ENCODE results near the gene SPZ1.
"Not testable (repeated sequence)": the region's sequence is repeated elsewhere in the genome, so short reads cannot be mapped to it uniquely, and the experiment has no call there.

The SPZ1 gene, protein sequence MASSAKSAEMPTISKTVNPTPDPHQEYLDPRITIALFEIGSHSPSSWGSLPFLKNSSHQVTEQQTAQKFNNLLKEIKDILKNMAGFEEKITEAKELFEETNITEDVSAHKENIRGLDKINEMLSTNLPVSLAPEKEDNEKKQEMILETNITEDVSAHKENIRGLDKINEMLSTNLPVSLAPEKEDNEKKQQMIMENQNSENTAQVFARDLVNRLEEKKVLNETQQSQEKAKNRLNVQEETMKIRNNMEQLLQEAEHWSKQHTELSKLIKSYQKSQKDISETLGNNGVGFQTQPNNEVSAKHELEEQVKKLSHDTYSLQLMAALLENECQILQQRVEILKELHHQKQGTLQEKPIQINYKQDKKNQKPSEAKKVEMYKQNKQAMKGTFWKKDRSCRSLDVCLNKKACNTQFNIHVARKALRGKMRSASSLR

DNA sequence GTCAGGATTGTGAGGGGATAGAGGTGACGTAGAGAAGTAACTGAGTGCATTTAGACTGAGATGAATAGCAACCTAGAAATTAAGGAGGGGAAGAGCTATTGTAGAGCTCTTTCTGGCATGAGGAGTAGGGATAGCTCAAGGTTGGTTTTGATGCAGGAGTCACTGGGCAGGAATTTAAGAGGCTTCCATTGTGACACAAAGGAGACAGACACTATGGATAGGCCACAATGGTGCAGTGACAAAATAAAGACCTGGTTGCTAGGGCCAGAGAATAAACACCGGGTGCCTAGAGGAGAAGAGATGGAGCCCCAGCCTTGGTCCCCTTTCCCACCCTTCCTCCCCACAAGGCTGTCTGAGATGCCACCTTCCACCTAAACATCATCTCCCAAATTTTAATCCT lies at the start of gene SPZ1:
Gene SPZ1 (plus strand): TSS at position 301 of the 400 bp plus-strand sequence. CDS start 214 bp downstream, outside the sequence.
- no peak for DNase-seq (ENCODE audit: low read depth)

DNA sequence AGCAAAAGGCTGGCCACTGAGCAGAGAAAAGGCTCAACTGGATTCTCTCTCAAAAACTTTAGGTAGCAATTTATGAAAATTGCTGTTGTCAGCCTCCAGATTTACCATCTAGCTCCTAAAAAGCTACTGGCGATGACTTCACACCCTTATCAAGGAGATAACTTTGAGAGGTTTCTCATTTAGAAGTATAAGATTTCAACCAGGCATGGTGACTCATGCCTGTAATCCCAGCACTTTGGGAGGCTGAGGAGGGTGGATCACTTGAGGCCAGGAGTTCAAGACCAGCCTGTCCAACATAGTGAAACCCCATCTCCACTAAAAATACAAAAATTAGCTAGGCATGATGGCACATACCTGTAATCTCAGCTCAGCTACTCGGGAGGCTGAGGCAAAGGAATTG lies 49.3 kb upstream of the SPZ1 start:
- DNase-seq (ENCODE audit: low read depth), result not testable (repeated sequence)

DNA sequence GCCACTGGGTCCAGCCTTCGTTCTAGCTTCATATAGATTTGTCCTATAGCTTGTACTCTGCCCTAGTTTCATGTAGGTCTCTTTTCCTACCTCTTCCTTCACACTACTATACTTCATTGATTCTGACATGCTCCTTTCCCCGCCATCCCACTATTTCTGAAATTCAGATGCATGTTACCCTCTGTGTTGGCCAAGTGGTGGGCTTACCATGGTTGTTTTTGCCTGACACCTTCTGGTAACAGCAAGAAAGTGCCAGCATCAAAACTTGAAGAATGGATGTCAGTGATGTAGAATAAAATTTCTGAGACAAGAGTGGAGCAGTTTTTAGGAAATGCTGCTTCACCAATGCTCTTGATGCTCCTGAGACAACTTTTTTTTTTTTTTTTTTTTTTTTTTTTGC lies 44.5 kb upstream of the SPZ1 start:
- DNase-seq (ENCODE audit: low read depth), result no peak

DNA sequence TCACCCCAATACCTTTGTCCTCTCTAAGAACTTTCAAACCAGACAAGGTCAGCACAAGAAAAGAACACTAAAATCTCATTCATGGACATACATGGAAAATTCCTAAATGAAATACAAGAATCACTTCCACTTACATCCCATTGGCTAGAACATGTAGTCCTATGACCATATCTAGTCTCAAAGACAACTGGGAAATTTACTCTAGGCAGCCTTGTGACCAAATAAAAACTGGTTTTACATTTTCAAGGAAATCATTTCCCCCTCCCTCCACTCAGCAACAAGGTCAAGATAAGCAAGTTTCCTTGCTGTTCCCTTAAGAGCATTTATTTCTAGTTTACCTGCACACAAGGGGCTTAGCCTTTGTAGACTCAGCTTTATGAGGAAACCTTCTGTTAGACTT lies 43.6 kb upstream of the SPZ1 start:
- no peak for DNase-seq (ENCODE audit: low read depth)

DNA sequence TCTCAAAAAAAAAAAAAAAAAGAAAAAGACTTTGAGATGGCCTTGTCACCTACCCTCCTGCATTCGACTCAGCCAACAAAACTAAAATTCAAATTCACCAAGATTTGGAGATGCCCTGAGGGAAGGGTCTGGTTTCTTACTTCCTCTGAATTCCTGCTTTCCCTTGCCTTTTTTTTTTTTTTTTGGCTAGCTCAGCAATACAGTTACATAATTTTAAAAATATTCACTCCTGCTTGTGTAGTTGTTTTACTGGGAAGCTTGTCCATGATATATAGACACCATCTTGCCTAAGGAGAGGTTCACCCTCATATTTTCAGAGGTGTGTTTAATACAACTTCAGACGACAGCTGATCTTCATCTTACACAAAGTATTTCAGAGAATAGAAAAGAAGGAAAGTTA lies 42.6 kb upstream of the SPZ1 start:
- no peak for DNase-seq (ENCODE audit: low read depth)

DNA sequence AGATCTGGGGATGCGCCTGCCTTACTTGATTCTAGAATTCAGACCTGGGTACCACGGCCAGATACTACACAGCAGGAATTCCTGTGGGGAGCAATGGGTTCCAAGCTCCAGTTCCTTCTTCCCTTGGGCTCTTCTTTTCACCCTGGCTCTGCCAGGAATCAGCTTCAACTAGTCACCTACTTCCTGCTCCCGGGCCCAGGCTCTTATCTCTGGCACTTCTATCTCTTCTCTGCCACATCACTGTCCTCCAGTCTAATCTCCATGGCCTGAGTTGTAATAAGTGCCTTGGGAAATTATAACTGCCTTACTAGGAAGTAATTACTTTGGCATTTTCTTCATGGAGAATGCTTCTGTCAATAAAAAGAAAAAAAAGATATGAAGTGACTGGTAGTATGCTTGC lies 37.7 kb upstream of the SPZ1 start:
- DNase-seq (ENCODE audit: low read depth), result no peak

DNA sequence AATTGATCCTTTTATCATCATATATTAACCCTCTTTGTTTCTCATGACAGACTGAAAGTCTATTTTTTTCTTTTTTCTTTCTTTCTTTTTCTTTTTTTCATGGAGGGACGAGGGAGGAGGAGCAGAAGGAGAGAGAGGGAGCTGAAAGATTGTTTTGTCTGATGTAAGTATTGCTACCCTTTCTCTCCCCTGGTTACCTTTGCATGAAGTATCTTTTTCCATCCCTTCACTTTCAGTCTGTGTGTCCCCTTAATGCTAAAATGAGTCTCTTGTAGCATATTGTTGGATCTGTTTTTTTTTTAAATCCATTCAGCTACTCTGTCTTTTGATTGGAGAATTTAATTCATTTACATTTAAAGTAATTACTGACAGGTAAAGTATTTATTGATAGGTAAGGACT lies 36.4 kb upstream of the SPZ1 start:
- no peak for DNase-seq (ENCODE audit: low read depth)

DNA sequence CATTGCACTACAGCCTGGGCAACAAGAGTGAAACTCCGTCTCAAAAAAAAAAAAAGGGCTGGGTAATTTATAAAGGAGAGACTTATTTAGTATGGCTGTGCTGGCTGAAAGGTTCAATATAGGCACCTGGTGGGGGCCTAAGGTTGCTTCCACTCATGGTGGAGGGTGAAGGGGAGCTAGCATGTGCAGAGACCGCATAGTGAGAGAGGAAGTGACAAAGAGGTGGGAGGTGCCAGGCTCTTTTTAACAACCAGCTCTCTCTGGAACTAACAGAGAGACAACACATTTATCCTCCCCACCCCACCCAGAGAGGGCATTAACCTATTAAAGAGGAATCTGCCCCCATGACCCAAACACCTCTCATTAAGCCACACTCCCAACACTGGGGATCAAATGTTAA lies 35.1 kb upstream of the SPZ1 start:
- no peak for DNase-seq (ENCODE audit: low read depth)

DNA sequence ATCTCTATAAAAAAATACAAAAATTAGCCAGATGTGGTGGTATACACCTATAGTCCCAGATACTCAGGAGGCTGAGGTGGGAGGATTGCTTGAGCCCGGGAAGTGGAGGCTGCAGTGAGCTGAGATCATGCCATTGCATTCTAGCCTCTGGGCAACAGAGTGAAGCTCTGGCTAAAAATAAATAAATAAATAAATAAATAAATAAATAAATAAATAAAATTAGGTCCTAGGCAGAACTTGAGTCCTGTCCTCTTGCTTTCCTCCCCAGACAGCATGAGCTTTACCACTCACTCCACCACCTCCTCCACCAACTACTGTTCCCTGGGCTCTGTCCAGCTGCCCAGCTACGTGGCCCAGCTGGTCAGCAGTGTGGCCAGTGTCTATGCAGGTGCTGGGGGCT lies 31.6 kb upstream of the SPZ1 start:
- no peak for DNase-seq (ENCODE audit: low read depth)

DNA sequence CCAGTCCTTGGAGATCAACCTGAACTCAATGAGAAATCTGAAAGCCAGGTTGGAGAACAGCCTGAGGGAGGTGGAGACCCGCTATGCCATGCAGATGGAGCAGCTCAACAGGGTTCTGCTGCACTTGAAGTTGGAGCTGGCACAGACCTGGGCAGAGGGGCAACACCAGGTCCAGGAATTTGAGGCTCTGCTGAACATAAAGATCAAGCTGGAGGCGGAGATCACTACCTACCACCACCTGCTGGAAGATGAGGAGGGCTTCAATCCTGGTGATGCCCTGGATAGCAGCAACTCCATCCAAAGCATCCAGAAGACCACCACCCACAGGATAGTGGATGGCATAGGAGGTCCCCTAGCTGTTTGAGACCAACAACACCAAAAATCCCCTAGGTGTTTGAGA lies 30.5 kb upstream of the SPZ1 start:
- DNase-seq (ENCODE audit: low read depth), result no peak

DNA sequence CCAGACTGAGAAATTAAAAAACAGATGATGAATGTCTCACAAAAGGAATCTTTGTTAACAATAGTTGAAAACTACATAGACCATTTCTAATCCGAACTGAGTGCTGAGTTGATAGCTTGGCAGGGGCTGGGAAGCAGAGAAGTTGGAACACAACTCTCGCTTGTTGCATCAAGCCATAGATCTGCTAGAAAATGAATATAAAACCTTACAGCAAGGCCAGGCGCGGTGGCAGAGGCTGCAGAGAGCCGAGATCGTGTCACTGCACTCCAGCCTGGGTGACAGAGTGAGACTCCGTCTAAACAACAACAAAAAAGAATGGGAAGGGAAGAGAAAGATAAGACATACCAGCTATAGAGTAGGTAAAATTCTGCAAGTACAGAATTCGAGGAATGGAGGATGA lies 28.0 kb upstream of the SPZ1 start:
- DNase-seq (ENCODE audit: low read depth), result no peak

DNA sequence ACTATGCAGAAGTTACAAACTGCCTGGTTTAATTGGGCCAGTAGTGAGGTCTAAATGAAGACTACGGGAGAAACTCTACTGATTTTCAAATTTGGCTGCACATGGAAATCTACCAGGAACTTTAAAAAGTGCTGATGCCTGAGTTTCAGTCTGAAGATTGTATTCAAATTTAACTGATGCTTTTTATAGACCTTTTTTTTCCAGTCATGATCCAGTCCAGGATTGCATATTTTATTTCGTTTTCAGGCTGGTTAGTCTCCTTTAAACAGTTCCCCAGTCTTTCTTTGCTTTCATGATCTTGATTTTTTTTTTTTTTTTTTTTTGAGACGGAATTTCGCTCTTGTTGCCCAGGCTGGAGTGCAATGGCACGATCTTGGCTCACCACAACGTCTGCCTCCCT lies 23.7 kb upstream of the SPZ1 start:
- no peak for DNase-seq (ENCODE audit: low read depth)

DNA sequence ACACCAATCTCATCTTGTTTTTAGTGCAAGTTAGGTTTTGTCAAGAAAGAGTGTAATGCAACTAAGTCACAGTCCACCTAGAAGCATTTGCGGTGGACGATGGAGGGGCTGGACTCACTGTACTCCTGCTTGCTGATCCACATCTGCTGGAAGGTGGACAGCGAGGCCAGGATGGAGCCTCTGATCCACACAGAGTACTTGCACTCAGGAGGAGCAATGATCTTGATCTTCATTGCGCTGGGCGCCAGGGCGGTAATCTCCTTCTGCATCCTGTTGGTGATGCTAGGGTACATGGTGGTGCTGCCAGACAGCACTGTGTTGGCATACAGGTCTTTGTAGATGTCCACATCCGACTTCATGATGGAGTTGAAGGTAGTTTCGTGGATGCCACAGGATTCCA lies 20.2 kb upstream of the SPZ1 start:
- no peak for DNase-seq (ENCODE audit: low read depth)

DNA sequence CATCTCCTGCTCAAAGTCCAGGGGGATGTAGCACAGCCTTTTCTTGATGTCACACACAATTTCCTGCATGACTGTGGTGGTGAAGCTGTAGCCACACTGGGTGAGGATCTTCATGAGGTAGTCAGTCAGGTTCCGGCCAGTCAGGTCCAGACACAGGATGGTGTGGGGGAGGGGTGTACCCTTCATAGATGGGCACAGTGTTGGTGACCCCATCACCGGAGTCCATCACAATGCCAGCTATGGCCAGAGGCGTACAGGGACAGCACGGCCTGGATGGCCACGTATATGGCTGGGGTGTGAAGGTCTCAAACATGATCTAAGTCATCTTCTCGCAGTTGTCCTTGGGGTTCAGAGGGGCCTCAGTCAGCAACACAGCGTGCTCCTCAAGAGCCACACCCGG lies 19.7 kb upstream of the SPZ1 start:
- no peak for DNase-seq (ENCODE audit: low read depth)

DNA sequence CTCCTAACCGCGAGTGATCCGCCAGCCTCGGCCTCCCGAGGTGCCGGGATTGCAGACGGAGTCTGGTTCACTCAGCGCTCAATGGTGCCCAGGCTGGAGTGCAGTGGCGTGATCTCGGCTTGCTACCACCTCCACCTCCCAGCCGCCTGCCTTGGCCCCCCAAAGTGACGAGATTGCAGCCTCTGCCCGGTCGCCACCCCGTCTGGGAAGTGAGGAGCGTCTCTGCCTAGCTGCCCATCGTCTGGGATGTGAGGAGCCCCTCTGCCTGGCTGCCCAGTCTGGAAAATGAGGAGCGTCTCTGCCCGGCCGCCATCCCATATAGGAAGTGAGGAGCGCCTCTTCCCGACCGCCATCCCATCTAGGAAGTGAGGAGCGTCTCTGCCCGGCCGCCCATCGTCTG lies 19.0 kb upstream of the SPZ1 start:
- DNase-seq (ENCODE audit: low read depth), result not testable (repeated sequence)

DNA sequence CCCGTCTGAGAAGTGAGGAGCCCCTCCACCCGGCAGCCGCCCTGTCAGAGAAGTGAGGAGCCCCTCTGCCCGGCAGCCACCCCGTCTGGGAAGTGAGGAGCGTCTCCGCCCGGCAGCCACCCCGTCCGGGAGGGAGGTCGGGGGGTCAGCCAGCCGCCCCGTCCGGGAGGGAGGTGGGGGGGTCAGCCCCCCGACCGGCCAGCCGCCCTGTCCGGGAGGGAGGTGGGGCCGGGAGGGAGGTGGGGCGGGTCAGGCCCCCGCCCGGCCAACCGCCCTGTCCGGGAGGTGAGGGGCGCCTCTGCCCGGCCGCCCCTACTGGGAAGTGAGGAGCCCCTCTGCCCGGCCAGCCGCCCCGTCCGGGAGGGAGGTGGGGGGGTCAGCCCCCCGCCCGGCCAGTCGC lies 18.5 kb upstream of the SPZ1 start:
- not testable (repeated sequence) for DNase-seq (ENCODE audit: low read depth)

DNA sequence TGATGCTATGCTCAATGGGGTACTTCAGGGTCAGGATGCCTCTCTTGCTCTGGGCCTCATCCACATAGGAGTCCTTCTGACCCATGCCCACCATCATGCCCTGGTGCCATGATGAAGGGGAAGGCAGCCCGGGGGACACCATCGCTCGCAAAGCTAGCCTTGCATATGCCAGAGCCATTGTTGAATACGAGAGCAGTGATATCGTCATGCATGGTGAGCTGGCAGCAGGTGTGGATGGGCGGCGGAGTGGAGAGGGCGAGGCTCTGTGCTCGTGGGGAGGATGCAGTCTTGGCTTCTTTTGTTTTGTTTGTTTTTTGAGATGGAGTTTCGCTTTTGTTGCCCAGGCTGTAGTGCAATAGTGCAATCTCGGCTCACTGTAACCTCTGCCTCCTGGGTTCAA lies 17.2 kb upstream of the SPZ1 start:
- no peak for DNase-seq (ENCODE audit: low read depth)

DNA sequence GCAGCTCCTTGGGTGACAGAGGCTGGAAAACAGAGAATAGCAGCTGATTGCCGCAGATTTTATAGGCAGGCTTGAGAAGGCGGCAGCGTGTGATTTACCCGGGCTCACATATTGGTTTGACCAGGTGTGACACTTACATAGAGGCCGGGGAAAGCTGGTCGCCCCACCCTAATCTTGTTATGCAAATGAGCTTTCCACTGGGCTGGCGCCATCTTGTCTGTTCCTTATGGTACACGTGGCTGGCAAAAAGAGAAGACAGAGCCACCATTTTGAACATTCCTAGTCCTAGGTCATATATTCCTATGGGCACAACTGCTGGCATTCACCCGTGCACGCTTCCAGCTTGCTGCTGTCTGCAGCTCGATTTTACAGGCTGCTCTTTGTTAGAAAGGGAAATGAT lies 11.3 kb upstream of the SPZ1 start:
- DNase-seq (ENCODE audit: low read depth), result no peak

DNA sequence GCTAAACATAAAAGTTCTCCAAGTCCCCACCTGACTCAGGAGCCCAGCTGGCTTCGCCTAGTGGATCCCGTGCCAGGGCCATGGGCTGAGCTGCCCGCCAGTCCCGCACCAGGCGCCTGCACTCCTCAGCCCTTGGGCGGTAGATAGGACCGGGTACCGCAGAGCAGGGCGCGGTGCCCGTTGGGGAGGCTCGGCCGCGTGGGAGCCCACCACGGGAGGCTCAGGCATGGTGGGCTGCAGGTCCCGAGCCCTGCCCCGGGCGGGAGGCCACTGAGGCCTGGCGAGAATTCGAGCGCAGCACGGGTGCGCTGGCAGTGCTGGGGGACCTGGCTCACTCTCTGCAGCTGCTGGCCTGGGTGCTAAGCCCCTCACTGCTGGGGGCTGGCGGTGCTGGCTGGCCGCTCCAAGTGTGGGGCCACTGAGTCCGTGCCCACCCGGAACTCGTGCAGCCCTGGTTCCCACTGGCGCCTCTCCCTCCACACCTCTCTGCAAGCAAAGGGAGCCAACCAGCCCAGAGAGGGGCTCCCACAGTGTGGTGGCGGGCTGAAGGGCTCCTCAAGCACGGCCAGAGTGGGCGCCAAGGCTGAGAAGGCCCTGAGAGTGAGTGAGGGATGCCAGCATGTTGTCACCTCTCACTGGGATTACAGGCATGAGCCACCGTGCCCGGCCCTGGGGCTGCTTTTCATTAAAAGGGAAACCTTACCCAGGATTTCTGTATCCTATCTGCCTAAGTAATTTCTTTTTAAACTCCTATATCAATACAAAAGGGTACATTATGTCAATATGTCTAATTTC lies 9.7 kb upstream of the SPZ1 start:
- DNase-seq (ENCODE audit: low read depth), result no peak

DNA sequence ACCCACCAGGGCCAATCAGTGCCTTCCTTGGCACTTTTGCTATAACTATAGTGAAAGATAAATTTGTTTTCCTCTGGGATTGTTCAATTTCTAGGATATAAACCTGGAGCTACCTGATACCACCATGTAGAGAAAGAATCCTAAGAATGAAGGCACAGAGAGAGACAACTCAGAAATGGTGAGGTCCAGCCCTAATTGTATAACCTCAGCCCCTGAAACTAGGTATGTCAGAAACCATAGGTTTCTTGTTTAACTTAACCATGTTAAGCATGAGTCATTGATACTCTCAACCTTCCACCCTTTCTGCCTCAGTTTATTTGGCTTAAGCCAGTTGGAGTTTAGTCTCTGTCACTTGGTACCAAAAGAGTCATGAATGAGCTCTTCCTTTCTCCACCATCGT lies 4.6 kb upstream of the SPZ1 start:
- no peak for DNase-seq (ENCODE audit: low read depth)

DNA sequence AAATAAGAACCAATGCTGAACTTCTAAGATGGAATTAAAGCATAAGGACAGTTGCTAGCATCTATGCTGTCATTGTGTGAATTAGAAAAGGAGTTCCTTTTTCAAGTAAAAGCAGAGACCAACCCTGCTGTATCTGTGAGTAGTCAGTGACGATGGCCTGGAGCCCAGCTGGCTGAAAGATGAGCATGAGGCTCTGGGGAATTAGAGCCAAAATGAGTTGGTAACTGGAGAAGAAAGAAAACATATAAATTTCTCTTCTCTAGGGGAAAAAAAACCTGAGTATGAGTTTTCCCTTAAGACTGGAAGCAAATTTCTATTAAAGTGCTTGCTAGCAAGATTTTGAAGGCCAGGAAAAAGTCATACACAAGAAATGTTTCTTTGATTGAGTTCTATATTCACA lies 1.6 kb upstream of the SPZ1 start:
- DNase-seq (ENCODE audit: low read depth), result no peak

DNA sequence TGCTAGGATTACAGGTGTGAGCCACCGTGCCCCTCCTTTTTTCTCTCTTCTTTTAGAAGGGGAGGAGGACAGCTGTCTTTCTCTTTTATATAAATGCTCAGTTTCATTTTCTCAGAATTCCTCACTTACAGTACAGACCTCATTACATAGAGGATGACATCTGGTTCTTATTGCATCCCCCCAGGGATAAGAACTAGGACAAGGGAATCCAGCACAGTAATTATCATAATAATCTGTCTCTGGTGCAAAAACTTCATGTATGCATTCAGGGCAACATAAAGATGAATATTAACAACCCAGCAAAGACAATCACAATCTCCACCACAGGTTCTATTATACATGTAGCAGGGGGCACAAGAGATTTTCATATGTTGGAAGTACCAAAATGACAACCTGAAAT lies 5.1 kb downstream of the SPZ1 start:
- DNase-seq (ENCODE audit: low read depth), result no peak

DNA sequence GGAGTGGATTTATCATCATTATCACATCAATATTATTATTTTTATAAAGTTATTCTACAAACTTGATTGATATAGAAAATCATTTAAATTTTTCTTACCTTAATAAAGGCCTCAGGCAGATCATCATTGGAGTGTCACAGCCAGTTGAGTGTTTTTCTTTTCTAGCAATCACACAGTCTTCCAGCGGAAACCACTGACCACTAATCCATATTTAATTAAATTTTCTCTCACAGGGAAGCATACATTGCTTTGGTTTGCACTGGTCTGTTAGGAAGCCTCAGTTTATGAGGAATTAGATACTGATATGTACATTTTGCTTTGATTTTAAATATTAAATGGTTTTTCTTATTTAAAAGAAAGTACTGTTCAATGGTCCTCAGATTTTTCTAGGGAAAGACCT lies 6.7 kb downstream of the SPZ1 start:
- DNase-seq (ENCODE audit: low read depth), result no peak

DNA sequence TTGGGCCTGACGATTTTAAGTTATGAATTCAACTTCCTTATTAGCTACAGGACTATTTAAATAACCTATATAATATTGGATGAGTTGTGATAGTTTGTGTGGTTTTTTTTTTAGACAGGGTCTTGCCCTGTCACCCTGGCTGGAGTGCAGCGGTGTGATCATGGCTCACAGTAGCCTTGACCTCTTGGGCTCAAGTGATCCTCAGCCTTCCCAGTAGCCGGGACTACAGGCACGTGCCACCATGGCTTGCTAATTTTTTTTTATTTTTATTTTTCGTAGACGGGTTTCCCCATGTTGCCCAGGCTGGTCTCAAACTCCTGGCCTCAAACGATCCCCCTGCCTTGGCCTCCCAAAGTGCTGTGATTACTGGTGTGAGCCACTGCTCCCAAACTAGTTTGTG lies 17.6 kb downstream of the SPZ1 start:
- DNase-seq (ENCODE audit: low read depth), result no peak

Data from activated T-cell treated with anti-CD3 and anti-CD28 coated beads for 48 hours (primary cell).